Glomerular visceral epithelial cell (primary cell): ENCODE measurements around the gene CFB.
"Not testable (repeated sequence)": the region's sequence is repeated elsewhere in the genome, so short reads cannot be mapped to it uniquely, and the experiment has no call there.

Experiments used
- DNase-seq: peaks from one replicate; pipeline ENCODE4 v3.0.0-alpha.2; 2016; ENCODE audit errors: extremely low spot score

The CFB gene

DNA sequence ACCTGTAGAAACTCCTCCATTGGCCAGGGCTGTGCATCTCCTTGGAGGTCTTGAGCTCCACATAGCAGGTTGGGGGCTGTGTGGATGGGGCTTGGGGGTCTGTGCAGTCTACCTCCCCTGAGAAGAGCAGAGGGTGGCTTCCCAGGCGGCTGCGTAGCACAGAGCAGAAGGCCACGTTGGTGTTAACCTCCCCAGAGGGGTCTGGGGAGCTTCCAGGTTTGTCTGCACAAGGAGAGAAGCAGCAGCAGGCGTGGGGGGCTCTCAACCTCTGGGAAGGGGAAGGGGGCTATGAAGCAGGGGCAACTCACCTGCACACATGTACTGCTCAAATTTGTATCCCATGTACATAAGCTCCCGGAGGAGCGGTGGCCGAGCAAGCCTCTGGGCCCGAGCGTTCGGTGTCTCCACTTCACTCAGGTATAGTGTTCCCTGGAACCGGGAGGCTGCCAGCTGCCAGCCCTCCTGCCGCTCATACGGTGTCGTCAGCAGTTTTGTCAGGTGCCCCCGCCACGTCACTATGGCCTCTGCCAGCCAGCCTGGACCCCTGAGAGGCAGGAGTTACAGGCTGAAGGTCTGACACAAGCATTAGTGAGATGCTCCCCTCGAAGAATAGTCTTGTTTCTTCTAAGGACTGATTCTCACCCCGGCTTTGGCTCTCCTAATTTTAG, 24.8 kb downstream of the CFB start:
- no peak for DNase-seq

DNA sequence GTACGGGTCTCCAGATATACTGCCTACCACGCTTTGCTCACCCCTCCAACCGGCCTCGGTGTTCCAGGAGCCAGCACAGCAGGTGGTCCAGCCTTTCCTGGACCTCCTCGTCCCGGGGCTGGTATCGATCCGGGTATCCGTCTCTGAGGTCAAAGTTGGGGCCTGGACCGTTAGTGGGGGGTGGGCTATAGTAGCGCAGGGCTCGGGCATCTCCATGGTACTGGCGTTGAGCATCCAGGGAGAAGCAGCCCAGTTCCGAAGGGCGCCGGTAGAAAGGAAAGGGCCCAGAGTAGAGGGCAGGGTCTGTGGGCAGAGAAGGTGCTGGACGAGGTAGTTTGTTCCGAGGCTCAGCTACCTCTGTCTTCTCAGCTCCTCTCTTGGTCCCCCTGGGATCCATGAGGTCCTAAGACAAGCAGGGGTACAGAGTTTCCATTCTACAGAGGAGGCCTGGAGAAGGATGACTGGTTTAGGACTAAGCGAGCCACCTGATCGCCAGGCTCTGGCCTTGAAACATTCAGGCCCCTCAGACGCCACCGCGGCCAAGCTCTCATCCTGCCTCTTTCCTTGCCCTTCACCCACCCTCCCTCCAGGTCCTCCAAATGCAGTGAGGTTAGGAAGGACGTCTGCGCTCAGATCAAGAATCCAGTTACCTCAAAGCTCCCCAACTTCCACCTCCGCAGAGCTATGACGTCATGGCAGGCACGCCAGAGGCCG, 25.5 kb downstream of the CFB start:
- DNase-seq, result no peak

DNA sequence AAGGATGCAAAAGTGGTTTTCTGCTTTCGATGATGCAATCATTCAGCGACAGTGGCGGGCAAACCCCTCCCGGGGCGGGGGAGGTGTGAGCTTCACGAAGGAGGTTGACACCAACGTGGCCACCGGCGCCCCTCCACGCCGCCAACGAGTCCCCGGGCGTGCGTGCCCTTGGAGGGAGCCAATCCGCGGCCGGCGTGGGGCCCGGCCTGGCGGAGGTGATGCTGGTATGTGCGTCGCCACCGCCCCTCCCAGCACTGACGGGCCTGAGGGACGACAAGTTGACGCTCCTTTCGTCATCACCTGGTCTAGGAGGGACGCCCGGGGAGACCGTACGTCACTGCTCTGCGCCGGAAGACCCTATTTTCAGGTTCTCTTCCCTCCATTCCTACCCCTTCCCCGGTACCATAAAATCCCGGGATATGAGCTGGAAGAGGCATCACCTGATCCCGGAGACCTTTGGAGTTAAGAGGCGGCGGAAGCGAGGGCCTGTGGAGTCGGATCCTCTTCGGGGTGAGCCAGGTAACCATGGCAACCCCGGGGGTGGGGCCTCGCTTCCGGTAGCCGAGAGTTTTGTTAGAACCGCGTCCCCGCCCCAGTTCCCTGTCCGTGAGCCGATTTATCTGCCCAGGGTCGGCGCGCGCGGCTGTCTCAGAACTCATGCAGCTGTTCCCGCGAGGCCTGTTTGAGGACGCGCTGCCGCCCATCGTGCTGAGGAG, 26.3 kb downstream of the CFB start, which contains the start of gene DXO:
TSS of gene DXO (minus strand) at position 146 of the 716 bp plus-strand sequence. CDS start 463 bp downstream, outside the sequence.
- DNase-seq, result peak; percentile 97

DNA sequence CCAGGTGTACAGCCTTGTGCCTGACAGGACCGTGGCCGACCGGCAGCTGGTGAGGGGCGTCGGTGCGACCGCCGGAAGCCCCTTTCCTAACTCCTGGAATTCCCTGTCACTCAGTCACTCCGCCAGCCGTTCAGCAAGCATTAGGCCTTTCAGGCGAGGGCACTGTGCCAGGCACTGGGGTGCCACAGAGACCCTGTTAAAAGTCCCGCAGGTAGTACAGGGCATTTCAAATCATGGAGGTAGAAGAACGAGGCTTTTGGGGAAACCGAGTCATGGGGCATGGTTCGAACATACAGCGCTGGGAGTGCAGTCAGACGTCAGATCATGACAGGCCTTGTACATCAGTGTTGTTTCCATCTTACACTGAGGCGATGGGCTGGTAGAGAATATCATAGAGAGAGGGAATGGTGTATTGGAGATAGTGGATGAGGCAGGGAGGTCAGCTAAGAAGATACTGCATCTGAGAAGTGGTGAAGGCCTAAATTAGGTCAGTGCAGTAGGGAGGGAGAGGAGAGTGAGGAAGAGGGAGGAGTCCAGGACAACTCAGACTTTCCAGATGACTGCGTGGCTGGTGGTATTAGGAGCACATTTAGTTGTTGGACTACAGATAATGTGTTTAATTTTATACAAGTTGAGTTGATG, 26.9 kb downstream of the CFB start:
- DNase-seq, result peak; percentile 20

DNA sequence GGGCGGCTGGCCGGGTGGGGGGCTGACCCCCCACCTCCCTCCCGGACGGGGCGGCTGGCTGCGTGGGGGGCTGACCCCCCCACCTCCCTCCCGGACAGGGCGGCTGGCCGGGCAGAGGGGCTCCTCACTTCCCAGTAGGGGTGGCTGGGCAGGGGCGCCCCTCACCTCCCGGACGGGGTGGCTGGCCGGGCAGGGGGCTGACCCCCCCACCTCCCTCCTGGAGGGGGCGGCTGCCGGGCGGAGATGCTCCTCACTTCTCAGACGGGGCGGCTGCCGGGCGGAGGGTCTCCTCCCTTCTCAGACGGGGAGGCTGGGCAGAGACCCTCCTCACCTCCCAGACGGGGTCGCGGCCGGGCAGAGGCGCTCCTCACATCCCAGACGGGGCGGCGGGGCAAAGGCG, 30.2 kb downstream of the CFB start:
- not testable (repeated sequence) for DNase-seq

DNA sequence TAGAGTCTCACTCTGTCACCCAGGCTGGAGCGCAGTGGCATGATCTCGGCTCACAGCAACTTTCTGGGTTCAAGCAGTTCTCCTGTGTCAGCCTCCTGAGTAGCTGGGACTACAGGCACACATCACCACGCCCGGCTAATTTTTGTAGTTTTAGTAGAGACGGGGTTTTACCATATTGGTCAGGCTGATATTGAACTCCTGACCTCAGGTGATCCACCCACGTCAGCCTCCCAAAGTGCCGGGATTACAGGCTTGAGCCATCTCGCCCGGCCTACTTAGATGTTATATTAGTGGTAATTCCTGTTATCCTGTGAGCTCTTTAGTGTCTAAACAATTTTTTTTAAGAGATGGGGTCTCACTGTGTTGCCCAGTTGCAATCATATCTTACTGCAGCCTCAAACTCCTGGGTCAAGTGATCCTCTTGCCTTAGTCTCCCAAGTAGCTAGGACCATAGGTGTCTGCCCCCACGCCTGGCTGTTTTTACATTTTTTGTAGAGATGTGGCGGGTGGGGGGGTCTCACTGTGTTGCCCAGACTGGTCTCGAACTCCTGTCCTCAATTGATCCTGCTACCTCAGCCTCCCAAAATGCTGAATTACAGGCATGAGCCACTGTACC, 32.0 kb downstream of the CFB start:
- no peak for DNase-seq

DNA sequence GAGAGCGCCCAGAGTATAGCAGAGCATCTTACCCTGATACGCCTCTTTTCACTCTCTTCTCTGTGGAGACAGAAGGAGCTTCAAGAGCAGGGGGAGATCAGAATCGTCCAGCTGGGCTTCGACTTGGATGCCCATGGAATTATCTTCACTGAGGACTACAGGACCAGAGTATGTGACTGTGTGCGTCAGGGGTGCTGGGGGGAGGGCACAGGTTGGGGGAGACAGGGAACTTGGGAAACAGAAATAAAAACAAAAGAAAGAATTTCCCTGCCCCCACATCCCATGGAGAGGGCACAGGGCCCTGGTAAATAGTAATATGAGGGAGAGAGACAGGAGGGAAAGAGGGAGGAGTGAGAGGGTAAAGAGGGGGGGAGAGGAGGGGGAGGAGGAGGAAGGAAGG, 32.9 kb downstream of the CFB start:
- no peak for DNase-seq

DNA sequence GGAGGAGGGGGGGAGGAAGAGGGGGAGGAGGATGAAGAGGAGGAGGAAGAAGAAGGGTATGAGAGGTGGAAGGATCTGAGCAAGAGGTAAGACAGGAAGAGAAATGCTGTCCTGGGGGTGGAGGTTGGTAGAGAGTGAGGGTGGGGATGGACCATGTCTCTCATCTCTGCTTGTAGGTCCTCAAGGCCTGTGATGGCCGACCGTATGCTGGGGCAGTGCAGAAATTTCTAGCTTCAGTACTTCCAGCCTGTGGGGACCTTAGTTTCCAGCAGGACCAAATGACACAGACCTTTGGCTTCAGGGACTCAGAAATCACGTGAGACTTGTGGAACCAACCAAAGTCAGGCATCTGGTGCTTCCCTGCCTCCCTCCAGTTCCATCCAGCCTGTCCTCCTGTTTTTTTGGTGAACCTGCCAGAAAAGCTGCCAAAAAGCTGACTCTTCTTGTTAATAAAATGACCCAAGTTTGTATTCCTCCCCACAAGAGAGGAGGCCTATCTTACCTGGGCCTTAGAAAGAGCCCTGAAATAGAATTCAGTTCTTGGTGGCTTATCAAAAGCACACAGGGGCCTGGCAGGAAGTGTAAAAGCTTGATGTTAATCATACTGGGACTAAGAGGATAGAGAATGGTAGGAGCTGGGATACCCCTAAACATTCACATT, 33.5 kb downstream of the CFB start:
- no peak for DNase-seq

DNA sequence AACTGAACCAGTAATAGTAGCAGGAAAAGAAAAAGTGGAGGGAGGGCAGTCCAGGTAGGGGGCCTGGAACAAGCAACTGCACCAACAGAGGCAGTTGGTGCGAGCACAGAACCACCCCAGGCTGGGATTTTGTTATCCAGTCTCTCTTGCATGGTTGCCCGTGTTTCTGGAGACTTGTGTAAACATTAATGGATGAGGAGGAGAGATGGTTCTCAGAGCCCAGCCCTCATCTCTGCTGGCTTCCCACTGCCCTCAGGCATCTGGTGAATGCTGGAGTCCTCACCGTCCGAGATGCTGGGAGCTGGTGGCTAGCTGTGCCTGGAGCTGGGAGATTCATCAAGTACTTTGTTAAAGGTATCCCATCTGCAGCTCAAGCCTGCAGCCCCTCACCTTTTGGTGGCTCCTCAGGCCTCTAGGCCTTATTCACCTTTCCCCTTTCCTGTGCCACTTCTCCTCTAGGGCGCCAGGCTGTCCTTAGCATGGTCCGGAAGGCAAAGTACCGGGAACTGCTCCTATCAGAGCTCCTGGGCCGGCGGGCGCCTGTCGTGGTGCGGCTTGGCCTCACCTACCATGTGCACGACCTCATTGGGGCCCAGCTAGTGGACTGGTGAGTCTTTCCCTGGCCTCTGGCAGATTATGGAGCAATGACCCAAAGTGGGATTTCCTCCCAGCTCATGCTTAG, 34.4 kb downstream of the CFB start:
- DNase-seq, result not testable (repeated sequence)

DNA sequence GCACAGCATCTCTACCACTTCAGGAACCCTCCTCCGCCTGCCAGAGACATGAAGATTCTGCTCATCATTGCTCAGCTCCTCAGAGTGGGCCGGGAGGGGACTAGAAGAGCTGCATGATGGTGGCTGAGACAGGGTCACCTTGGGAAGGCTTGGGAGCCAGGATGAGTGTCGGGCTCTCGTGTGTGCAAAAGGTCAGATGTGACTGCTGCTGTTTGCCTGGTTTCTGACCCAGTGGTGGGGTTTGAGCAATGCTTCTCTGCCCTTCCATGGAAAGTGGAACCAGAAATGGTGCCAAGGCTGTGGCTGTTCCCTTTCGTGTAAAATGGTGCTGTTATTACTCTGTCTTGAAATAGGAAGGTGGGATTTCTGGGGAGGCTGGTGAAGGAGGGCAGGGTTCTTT, 35.1 kb downstream of the CFB start:
- DNase-seq, result not testable (repeated sequence)

DNA sequence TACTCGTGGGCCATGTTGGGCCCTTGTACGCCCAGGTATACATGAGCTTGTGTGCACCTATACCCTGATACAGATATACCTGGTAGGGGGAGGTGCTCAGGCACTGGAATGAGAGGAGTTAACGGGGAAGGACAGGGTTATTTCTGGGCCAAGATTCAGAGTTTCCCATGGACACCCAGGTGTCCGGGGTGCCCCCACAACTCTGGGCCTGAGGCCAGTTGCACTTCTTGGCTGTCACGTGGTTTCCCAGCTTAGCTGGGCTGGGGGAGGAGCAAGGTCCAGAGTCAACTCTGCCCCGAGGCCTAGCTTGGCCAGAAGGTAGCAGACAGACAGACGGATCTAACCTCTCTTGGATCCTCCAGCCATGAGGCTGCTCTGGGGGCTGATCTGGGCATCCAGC, 35.8 kb downstream of the CFB start, which contains the start of gene C4A:
TSS of gene C4A (plus strand) at position 314 of the 400 bp plus-strand sequence. CDS start at position 365, 51 bp downstream.
- not testable (repeated sequence) for DNase-seq

DNA sequence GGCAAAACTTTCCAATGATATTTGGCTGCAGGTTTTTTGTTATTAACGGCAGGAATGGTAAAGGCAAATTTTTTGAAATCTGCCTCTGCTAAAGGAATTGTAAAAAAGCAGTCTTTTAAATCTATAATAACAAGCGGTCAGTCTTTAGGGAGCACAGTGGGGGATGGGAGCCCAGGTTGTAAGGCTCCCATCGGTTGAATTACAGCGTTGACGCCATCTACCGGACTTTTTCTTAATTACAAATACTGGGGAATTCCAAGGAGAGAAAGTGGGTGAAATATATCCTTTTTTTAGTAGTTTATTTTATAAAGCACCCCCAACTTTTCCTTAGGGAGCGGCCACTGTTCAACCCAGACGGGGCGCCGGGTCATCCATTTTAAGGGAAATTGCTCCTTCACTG, 43.5 kb downstream of the CFB start:
- not testable (repeated sequence) for DNase-seq

DNA sequence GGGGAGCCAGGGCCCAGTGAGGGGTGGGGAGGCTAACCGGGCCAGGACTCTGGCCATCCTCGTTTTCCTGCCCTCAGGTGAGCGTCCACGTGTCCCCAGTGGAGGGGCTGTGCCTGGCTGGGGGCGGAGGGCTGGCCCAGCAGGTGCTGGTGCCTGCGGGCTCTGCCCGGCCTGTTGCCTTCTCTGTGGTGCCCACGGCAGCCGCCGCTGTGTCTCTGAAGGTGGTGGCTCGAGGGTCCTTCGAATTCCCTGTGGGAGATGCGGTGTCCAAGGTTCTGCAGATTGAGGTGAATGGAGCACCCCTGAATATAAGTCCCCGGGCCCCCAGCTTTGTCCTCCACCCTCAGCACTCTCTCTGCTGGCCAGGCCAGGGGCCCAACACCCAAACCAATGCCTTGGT, 48.5 kb downstream of the CFB start:
- not testable (repeated sequence) for DNase-seq

DNA sequence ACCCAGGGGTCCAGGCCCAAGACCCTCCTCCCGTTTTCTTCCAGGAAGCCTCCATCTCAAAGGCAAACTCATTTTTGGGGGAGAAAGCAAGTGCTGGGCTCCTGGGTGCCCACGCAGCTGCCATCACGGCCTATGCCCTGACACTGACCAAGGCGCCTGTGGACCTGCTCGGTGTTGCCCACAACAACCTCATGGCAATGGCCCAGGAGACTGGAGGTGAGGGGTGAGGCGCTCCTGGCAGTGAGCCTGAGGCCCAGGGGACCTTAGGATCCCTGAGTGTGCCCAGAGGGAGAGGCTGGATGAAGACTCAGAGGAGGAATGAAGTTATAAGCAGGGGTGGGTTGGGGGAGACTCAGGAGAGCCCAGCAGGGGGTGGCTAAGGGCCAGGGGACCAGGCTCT, 50.5 kb downstream of the CFB start:
- DNase-seq, result not testable (repeated sequence)
